HG03103 (cell line): ENCODE data around the gene ULK1.
A peak's percentile ranks its signal among the peaks of the same experiment; 100 is the strongest.
"Not testable (repeated sequence)": the region's sequence is repeated elsewhere in the genome, so short reads cannot be mapped to it uniquely, and the experiment has no call there.

Experiments
- ATAC-seq: cut with Tn5 transposase; IDR thresholded peaks from one replicate; pipeline ENCODE4 v1.9.1; 2021; ENCODE audit warnings: low read depth; ENCODE audit not compliant: unreplicated experiment

Gene ULK1

DNA sequence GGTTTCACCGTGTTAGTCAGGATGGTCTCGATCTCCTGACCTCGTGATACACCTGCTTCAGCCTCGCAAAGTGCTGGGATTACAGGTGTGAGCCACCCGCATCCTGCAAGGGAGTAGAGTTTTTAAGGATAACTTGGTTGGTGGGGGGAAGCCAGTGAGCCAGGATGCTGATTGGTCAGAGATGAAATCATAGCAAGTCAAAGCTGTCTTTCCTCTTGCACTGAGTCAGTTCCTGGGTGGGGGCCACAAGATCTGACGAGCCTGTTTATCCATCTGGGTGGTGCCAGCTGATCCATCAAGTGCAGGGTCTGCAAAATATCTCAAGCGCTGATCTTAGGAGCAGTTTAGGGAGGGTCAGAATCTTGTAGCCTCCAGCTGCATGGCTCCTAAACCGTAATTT lies 9.3 kb upstream of the ULK1 start:
- not testable (repeated sequence) for ATAC-seq

DNA sequence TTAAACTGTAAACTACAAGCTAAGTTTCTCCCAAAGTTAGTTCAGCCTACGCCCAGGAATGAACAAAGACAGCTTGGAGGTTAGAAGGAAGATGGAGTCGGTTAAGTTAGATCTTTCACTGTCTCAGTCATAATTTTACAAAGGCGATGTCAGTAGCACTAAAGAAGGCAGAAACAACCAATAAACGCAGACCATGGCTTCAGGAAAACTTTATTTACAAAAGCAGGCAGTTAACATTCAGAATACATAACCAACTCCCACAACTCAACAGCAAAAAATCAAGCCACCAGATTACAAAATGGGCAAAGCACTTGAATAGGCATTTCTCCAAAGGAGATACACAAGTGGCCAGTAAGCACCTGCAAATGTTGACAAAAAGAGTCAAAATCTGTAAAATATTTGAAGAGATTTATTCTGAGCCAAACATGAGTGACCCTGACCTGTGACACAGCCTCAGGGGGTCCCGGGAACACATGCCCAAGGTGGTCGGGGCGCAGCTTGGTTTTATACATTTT lies 8.8 kb upstream of the ULK1 start:
- ATAC-seq: no peak

GRCh38 chr12:131891722-131892121 lies 2.7 kb upstream of the ULK1 start:
- ATAC-seq: not testable (repeated sequence)

DNA sequence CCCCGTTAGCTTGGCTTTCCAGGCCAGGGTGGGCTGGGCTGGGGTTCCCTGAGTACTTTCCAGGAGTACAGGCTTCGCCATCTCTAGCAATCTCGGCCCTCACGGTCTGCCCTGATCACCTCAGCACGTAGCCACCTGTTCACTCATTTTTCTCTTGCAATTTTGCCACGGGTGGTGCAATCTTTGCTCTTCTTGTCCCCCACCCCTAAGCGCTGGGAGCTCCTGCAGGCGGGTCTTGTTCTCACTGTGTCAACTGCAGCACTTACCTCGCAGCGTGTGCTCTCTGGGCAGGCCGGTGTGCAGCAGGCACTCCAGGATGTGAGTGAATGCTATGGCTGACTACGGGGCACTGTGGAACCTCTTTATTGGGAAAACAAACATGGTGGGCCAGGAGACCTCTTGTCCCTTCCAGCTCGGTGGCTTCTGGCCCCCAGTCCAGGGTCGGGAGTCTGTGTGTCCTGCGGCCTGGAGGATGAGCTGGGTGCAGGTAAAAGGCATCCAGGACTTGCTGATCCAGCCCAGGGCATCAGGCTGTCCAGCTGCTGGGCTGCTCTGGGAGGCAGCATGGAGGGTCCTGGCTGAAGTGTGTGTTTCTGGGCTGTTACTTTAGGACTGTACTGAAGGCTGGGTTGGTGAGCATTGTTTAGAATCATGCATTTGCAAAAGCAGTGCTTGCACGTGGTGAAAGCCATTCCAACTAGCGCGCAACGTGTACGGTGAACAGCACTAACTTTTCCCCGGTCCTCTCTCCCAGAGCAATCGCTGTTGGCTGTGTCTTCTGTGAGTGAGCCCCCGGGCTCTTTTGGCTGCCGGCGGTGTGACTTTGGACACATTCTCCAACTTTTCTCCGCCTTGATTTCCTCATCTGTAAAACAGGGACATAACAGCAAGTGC lies 1.5 kb upstream of the ULK1 start:
- no peak for ATAC-seq

GRCh38 chr12:131893605-131894312 lies 663 bp upstream of the ULK1 start:
- no peak for ATAC-seq

DNA sequence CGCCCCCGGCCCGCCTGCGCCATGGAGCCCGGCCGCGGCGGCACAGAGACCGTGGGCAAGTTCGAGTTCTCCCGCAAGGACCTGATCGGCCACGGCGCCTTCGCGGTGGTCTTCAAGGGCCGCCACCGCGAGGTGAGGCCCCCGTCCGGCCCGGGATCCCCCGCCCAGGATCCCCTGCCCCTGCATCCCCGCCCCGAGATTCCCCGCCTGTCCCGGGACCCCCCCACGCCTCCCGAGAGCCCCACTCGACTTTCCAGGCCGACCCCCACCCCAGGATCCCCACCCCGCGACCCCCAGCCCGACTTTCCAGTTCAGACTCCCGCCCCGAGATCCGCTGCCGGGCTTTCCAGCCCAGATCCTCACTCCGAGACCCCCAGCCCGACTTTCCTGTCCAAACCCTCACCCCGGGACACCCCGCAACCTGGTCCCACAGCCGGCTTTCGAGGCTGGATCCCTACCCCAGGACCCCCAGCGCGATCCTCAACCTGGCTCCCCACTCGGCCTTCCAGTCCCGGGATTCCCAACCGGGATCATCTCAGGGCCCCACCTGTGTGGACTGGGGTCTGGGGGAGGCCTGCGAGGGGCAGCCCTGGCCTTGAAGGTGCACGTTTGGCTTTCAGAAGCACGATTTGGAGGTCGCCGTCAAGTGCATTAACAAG lies 688 bp downstream of the ULK1 start:
- ATAC-seq: no peak

- ATAC-seq: no peak
These were observed 1.2 kb downstream of the ULK1 start for GRCh38 chr12:131895640-131896079.

DNA sequence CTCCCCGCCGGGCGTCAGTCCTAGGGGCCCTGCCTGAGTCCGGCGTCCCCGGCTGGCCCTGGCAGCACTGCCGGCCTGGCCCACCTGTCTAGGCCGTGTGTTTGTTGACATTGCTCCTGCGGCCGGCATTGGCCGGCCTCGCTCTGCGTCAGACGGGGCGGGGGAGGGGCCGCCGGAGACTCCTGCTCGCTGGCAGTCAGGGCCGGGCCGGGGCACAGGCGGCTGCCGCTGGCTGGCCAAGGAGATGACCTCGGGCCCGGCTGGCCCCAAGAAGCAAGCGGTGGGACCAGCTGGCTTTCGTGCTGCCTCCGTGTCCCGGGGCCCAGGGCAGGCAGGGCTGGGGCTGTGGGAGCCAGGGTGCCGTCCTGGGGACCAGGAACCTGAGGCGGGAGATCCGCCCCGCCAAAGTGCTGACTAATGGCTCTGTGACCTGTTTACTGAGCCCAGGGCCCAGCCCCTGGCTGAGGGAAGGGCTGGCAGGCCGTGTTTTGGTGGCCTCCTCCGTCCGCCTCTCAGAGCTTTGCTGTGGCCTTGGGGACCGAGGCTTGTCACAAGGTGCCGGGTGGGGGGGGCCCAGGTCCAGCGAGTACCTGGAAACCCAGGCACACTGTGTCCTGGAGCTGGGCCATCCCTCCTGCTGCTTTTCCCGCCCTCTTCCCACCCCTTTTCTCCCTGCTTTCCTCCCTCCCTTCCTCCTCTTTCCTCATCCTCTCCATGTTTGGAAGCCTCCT lies 1.8 kb downstream of the ULK1 start:
- ATAC-seq: peak; percentile 43

DNA sequence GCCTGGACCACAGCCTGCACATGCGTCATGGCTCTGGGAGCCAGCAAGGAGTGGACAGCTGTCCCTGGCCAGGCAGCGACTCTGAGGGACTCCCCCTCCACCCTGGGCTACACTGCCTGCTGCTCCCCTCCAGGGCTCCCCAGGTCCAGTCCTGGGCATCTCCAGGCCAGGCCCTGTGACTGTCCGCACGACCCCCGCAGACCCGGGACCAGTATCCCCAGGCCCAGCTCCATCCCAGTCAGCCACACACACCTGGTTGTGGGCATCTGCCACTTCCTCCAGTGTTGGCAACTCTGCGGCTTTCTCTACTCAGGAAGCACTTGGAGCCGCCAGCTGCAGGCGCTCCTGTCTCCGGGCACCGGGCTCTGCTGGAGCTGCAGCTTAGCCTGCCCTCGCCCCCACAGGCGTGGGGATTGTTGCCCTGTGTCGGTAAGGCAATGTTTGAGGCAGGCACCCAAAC lies 2.4 kb downstream of the ULK1 start:
- ATAC-seq: no peak

DNA sequence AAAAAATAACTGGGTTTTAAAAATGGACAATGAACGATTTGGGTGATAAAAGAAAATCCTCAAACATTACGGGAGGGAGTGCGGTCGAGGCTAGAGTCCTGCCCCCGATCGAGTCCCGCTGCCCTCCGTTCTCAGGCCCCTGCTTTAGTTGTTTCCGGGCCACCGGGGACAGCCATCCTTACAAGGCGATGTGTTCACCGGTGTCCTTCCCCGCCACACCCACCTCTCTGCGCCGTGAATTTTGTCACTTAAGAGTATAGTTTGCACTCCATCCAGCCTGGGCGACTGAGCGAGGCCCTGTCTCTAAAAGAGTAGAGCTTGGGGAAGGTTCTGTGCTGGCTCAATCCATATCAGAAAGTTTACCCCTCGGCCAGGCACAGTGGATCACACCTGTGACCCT lies 2.9 kb downstream of the ULK1 start:
- ATAC-seq: no peak

DNA sequence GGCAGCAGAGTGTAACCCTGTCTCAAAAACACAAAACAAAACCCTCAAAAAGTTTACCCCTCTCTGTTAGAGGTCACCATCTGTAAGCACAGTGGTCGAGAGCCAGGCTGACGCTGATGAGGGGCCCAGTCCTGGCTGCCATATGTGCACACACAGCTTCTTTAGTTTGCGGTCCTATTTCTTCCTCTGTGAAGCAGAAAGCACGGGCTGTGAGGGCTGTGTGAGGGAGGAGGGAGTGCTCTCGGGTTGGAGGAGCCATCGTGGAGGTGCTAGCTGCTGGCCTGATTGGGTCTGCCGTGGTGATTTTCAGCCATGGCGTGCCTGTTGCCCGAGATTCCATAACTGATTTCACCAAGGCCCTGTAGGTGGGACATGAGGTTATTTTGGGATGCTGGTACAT lies 3.5 kb downstream of the ULK1 start:
- ATAC-seq: no peak

DNA sequence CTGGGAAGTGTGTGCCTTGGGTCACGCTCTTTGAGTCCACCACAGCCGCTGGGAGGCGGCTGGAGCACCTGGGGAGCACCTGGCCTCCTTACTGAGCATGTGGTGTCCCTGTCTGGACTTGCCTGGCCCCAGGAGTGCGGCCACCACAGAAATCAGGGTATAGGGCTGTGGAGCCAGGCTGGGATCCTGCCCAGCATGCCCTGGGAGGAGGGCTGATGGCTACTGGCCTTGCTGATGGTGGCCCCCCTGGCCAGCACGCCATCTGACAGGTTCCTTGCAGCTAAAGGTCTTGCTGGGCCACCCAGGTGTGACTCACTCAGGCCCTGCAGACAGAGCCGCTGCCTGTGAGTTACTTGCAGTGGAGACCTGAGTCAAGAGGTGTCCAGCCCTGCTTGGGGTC lies 6.0 kb downstream of the ULK1 start:
- ATAC-seq: no peak

- ATAC-seq: no peak
These were observed 7.3 kb downstream of the ULK1 start for GRCh38 chr12:131901431-131902331.

DNA sequence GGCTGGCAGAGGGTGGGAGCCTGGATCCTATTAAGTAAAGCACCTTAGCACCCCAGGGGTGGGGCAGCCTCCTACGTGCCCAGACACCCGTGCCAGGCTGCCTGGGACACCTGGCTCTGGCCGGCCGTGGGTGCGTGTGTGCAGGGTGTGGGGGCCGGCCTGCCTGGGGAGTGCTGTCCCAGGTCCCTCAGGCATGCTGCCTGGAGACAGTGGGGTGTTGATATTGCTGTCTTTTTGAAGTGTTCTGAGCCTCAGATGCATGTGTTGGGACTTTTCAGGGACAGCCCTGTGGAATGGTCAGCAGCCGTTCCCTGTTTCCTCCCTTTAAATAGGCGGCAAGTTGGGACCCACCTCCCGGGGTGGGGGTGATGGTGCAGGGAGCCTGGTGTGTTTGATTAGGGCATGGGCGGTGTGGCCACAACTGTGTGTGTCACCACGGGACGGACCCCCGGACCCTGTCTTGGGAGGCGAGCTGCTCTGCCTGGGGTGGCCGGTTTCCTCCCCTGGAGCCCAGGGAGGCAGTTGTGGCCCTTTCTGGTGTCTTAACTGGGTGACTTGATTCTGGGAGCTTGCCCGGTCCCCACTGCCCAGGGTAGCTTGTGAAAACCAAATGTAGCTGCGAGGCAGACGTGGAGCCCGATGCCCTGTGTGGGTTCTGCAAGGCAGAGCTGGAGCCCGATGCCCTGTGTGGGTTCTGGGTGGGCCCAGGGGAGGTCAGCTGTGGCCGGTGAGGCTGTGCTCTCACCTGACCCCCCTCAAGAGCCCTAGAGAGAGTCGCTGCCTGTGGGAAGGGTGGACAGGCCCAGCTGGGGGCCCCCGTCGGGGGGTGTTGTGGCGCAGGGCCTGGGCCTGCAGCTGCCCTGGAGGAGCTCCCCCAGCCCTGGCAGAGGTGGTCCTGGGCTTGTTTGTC lies 8.2 kb downstream of the ULK1 start:
- ATAC-seq: no peak

DNA sequence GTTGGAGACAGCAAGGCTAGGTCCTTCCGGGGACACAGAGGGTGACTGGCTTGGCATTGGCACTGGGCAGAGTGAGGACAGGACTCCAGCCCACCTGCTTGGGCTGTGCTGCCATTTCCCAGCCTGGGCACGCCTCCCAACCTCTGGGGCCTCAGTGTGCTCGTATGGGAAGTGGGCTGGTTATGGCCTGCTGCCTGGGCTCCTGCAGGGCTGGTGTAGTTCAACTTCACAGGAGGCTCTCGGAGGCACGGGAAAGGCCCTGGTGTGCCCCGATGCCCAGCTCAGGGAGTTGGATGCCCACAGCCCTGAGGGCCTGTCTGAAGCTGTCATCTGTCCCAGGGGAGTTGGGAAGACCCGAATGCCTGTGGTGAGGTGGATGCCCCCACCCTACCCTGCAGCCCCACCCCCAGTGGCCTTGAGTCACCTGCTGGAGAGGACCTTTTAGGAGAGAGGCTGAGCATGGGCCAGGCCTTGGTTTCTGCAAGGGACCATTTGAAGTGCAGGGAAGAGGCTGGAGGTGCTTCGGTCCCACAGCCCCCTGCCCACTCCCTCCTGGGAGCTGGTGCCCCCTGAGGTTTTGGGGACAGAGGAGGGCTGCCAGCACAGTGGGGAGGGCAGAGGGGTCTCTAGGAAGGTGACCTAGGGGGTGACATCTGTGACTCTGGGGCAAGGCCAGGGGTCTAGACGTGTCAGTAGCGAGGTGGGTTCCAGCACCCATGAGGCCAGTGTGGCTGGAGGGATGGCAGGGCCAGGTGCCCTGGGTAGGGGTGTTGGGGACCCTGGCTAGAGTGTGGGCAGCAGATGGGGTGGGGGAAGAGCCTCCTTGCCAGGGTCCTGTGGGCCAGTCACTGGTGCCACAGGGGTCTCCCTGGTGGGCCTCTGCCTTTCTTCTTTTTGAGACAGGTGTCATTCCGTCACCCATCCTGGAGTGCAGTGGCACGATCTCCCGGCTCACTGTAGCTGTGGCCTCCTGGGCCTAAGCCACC lies 9.1 kb downstream of the ULK1 start:
- ATAC-seq: no peak

- no peak for ATAC-seq
These were observed 9.9 kb downstream of the ULK1 start for GRCh38 chr12:131904346-131904745.

GRCh38 chr12:131905081-131905629 lies 10.7 kb downstream of the ULK1 start:
- no peak for ATAC-seq
